ENCODE data around the gene XXYLT1.

XXYLT1 gene

DNA sequence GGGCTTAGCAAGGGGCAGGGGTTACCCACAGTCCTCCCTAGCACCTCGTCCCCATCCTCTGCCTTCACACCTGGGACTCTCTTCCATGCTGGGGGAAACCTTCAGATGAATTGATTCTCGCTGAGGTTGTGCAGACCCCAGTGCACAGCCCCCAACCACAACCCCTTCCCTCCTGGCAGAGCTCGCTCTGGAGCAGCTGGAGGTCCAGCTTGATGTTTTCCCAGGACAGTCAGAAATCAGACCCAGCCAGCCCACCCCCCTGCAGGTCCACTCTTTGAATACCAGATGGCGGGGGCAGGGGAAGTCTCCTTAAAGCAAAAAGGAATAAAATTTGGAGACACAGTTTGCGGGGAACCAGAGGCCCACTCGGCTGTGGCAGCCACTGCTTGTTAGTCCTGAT, 234.4 kb downstream of the XXYLT1 start:
- Histone ChIP-seq H3K27me3 (ENCODE audit: insufficient read depth, insufficient read length) (no peaks in the 10 kb centered on the region), H3K4me3 (ENCODE audit: insufficient read length, low read depth) (no peak overlapping the region), H3K36me3 (ENCODE audit: insufficient read depth, insufficient read length, low read length) (no peaks in the 10 kb centered on the region), H3K9ac (ENCODE audit: insufficient read length, low read depth) (no peak overlapping the region), H3K9me3 (ENCODE audit: insufficient read depth, low read length) (no peaks in the 10 kb centered on the region), H3K4me1 (ENCODE audit: insufficient read depth, insufficient read length) (peaks cover 42% of the 10 kb centered on the region)
- TF ChIP-seq YY1 (IDR thresholded peaks at IDR 0.05; ENCODE audit: insufficient read depth, insufficient read length) (no peak), ZNF274 (IDR thresholded peaks at IDR 0.05; ENCODE audit: low read depth, low read length) (no peak), SUZ12 (IDR thresholded peaks at IDR 0.05; ENCODE audit: extremely low read depth, insufficient read depth, insufficient read length) (no peak)
- DNase-seq (ENCODE audit: low read depth, low spot score), result no peak

DNA sequence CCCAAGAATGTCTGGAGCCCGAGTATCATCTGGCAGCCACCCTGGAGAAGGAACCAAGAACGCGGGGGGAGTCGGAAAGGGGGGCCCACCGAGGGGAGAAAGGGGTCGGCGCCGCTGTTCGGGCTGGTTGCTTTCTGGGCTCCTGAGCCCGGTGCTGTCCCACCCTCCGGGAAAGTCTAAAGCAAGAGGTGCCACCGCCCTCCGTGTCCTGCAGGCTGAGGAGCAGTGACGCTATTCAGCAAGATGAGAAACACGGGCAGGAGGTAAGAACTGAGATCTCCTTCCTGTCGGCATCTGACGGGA, 234.8 kb downstream of the XXYLT1 start:
- H3K9ac ChIP-seq (ENCODE audit: insufficient read length, low read depth), result peak overlapping the region; percentile 5
- peaks cover 41% of the 10 kb centered on the region for H3K4me1 ChIP-seq (ENCODE audit: insufficient read depth, insufficient read length)
- no peaks in the 10 kb centered on the region for H3K27me3 ChIP-seq (ENCODE audit: insufficient read depth, insufficient read length)
- H3K9me3 ChIP-seq (ENCODE audit: insufficient read depth, low read length), result no peaks in the 10 kb centered on the region
- DNase-seq (ENCODE audit: low read depth, low spot score), result no peak
- TF ChIP-seq ZNF274 (IDR thresholded peaks at IDR 0.05; ENCODE audit: low read depth, low read length), result no peak
- H3K4me3 ChIP-seq (ENCODE audit: insufficient read length, low read depth), result no peak overlapping the region
- H3K36me3 ChIP-seq (ENCODE audit: insufficient read depth, insufficient read length, low read length), result no peaks in the 10 kb centered on the region

DNA sequence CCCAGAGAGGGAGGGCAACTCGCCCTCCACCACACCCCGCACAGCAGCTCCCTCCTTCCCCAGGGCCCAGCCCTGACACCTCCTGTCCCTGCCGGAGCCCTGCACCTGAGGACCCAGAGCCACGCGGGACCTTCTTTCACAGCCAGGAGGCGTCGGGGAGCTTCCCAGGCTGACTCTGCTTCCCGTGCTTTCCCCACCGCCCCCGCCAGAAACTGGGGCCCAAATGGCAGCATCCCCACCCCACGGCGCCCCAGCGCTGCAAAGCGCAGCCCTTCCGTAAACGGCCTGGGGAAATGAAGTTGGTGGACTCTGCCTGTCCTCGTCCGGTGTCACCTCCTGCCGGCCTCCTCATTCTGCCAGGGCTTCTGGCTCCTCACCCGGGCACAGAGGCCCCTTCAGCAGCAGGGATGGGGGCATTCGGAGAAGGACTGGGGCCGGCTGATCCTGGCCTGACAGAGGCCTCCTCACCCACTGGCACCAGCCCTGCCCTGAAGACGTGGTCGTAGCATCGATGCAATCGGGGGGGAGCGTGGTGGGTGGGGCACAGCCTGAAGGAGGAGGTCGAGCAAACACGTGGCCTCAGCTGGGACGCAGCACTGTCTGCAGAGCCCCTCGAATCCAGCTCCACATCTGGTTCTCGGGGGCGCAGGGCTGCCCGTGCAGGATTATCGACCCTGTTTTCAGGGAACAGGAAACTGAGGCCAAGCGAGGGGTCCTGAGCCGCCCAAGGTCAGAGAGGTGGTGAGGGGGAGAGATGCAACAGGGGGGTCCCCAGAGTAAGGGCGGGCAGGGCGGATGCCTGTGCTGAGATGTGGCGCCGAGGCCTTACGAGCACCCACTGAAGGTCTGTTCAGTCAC, 235.4 kb downstream of the XXYLT1 start:
- Histone ChIP-seq H3K4me3 (ENCODE audit: insufficient read length, low read depth) (no peak overlapping the region), H3K9ac (ENCODE audit: insufficient read length, low read depth) (peak overlapping the region; percentile 45), H3K4me1 (ENCODE audit: insufficient read depth, insufficient read length) (peaks cover 38% of the 10 kb centered on the region), H3K27me3 (ENCODE audit: insufficient read depth, insufficient read length) (no peaks in the 10 kb centered on the region), H3K36me3 (ENCODE audit: insufficient read depth, insufficient read length, low read length) (no peaks in the 10 kb centered on the region), H3K9me3 (ENCODE audit: insufficient read depth, low read length) (no peaks in the 10 kb centered on the region)
- DNase-seq (ENCODE audit: low read depth, low spot score), result no peak
- TF ChIP-seq ZNF274 (IDR thresholded peaks at IDR 0.05; ENCODE audit: low read depth, low read length) (no peak), YY1 (IDR thresholded peaks at IDR 0.05; ENCODE audit: insufficient read depth, insufficient read length) (no peak), SUZ12 (IDR thresholded peaks at IDR 0.05; ENCODE audit: extremely low read depth, insufficient read depth, insufficient read length) (no peak)

DNA sequence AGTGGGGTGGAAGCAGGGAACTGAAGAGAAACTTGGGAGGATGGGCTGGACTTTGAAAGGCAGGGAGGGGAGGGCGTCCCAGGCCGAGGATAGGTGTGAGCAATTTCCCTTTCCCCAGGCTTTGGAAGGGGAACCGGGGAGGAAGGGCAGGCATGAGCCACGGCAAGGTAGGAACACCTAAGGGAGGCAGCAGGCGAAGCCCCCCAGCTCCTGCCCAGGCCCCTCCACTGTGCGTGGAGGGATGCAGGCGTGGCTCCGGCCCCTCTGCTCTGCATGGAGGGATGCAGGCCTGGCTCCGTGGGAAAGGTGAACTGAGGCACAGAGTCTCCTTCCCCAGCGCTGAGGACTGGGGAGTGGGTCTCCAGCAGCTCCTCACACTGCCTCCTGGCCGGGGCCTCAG, 236.4 kb downstream of the XXYLT1 start:
- no peak for TF ChIP-seq ZNF274 (IDR thresholded peaks at IDR 0.05; ENCODE audit: low read depth, low read length)
- Histone ChIP-seq H3K4me3 (ENCODE audit: insufficient read length, low read depth) (no peak overlapping the region), H3K36me3 (ENCODE audit: insufficient read depth, insufficient read length, low read length) (no peaks in the 10 kb centered on the region), H3K9me3 (ENCODE audit: insufficient read depth, low read length) (no peaks in the 10 kb centered on the region), H3K9ac (ENCODE audit: insufficient read length, low read depth) (no peak overlapping the region), H3K27me3 (ENCODE audit: insufficient read depth, insufficient read length) (no peaks in the 10 kb centered on the region), H3K4me1 (ENCODE audit: insufficient read depth, insufficient read length) (peaks cover 39% of the 10 kb centered on the region)
- DNase-seq (ENCODE audit: low read depth, low spot score), result no peak

DNA sequence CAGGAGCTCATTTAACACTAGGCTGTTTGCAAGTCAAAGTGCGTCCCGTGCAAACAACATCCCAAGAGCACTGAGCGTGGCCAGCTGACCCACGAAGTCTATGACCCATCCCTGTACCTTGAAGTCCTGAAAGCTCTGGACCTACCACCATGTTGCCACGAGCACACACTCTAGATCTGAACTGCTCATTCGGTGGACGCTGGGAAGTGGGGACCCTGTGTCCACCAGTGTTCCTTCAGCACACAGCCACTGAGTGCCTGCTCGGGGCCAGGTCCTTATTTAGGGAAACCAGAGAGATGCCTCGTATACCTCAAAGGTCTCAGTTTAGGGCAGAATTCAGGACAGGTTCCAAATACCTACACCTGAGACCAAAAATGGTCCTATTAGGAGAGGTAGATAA, 236.9 kb downstream of the XXYLT1 start:
- Histone ChIP-seq H3K9me3 (ENCODE audit: insufficient read depth, low read length) (no peaks in the 10 kb centered on the region), H3K36me3 (ENCODE audit: insufficient read depth, insufficient read length, low read length) (no peaks in the 10 kb centered on the region), H3K4me3 (ENCODE audit: insufficient read length, low read depth) (no peak overlapping the region), H3K27me3 (ENCODE audit: insufficient read depth, insufficient read length) (no peaks in the 10 kb centered on the region), H3K9ac (ENCODE audit: insufficient read length, low read depth) (no peak overlapping the region), H3K4me1 (ENCODE audit: insufficient read depth, insufficient read length) (peaks cover 39% of the 10 kb centered on the region)
- DNase-seq (ENCODE audit: low read depth, low spot score), result no peak
- TF ChIP-seq SUZ12 (IDR thresholded peaks at IDR 0.05; ENCODE audit: extremely low read depth, insufficient read depth, insufficient read length) (no peak), YY1 (IDR thresholded peaks at IDR 0.05; ENCODE audit: insufficient read depth, insufficient read length) (no peak), ZNF274 (IDR thresholded peaks at IDR 0.05; ENCODE audit: low read depth, low read length) (no peak)

DNA sequence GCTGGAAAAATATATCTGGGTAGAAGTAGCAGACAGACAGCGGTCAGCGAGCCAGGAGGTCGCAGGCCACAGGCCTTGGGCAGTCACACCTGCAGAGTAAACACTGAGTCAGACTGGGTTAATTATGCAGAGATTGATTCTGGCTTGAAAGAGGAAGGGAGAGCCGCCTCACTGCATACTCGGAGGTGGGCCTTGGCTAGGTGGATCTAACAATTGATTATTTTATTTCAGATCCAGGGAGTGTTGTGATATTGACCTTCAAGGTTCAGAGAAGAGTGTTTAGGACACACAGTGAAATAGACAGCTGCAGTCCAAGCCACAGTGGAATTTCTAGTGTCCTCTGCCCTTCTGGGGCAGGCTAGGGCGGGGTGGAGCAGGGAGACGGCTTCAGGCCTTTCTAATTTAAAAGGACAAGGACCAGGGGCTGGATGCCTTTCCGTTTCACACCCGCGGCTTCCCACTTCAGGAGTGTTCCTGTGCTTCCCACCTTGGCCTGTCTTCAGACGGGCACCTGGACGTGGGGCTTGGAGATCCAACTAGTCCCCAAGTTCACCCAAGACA, 237.3 kb downstream of the XXYLT1 start:
- no peak for DNase-seq (ENCODE audit: low read depth, low spot score)
- Histone ChIP-seq H3K36me3 (ENCODE audit: insufficient read depth, insufficient read length, low read length) (no peaks in the 10 kb centered on the region), H3K4me1 (ENCODE audit: insufficient read depth, insufficient read length) (peaks cover 39% of the 10 kb centered on the region), H3K9me3 (ENCODE audit: insufficient read depth, low read length) (no peaks in the 10 kb centered on the region), H3K9ac (ENCODE audit: insufficient read length, low read depth) (no peak overlapping the region), H3K27me3 (ENCODE audit: insufficient read depth, insufficient read length) (no peaks in the 10 kb centered on the region), H3K4me3 (ENCODE audit: insufficient read length, low read depth) (no peak overlapping the region)
- TF ChIP-seq ZNF274 (IDR thresholded peaks at IDR 0.05; ENCODE audit: low read depth, low read length) (no peak), YY1 (IDR thresholded peaks at IDR 0.05; ENCODE audit: insufficient read depth, insufficient read length) (no peak), SUZ12 (IDR thresholded peaks at IDR 0.05; ENCODE audit: extremely low read depth, insufficient read depth, insufficient read length) (no peak)

DNA sequence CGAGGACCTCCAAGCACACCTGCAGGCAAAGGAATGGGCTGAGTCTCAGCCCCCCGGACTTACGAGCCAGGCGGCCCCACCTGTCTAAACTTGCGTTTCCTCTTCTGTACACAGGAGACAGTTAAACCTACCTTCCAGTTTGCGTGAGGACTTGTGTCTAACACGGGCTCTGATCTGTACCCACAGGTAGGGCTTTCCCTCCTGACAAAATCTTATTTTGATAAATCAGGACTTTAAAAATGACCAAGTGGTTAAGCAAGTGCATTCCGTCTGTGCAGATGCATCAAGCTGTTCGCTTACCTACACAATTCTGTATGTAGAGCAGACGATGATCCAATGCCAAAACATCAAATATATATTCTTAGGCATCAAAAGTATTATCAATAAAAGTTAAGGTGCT, 238.0 kb downstream of the XXYLT1 start:
- peaks cover 39% of the 10 kb centered on the region for H3K4me1 ChIP-seq (ENCODE audit: insufficient read depth, insufficient read length)
- no peak overlapping the region for H3K4me3 ChIP-seq (ENCODE audit: insufficient read length, low read depth)
- TF ChIP-seq ZNF274 (IDR thresholded peaks at IDR 0.05; ENCODE audit: low read depth, low read length) (no peak), YY1 (IDR thresholded peaks at IDR 0.05; ENCODE audit: insufficient read depth, insufficient read length) (no peak), SUZ12 (IDR thresholded peaks at IDR 0.05; ENCODE audit: extremely low read depth, insufficient read depth, insufficient read length) (no peak)
- no peak overlapping the region for H3K9ac ChIP-seq (ENCODE audit: insufficient read length, low read depth)
- H3K36me3 ChIP-seq (ENCODE audit: insufficient read depth, insufficient read length, low read length), result no peaks in the 10 kb centered on the region
- DNase-seq (ENCODE audit: low read depth, low spot score), result no peak
- H3K9me3 ChIP-seq (ENCODE audit: insufficient read depth, low read length), result no peaks in the 10 kb centered on the region
- no peaks in the 10 kb centered on the region for H3K27me3 ChIP-seq (ENCODE audit: insufficient read depth, insufficient read length)
